Activated B cell treated with CpG ODN at 0.5 μM for 24 hours (primary cell): ENCODE results near the gene OR1F1. TPM values are rescaled to one million over a fixed set of nuclear protein-coding genes. Genes with fewer than 3 reads are reported as not detected.

ENCODE experiments used
- ATAC-seq: fragments of 200-7000 bp; cut with Tn5 transposase; one replicate; pipeline ENCODE4 v1.10.0; 2021; ENCODE audit warnings: low read depth, mild to moderate bottlenecking, moderate library complexity
- CTCF ChIA-PET: fragments of 350-600 bp; sonication (Branson Sonifier 250); formaldehyde crosslinking; loops from one replicate; lab custom pipeline; 2021; ENCODE audit warnings: antibody characterized with exemption; lab: Charles Lee
- POLR2A ChIA-PET: fragments of 350-600 bp; sonication (Branson Sonifier 250); formaldehyde crosslinking; loops from one replicate; lab custom pipeline; 2021; ENCODE audit warnings: antibody characterized with exemption; lab: Charles Lee
- DNase-seq: peaks from one replicate; pipeline ENCODE4 v3.0.0; 2022
- H3K27ac Mint-ChIP-seq: one replicate; pipeline ENCODE4 v1.8.0; 2020; ENCODE audit warnings: mixed read lengths
- H3K27me3 Mint-ChIP-seq: one replicate; pipeline ENCODE4 v1.8.0; 2021; ENCODE audit warnings: mixed read lengths
- H3K36me3 Mint-ChIP-seq: one replicate; pipeline ENCODE4 v1.8.0; 2021; ENCODE audit warnings: low read depth, mixed read lengths
- H3K4me1 Mint-ChIP-seq: one replicate; pipeline ENCODE4 v1.8.0; 2021; ENCODE audit warnings: mixed read lengths
- H3K4me3 Mint-ChIP-seq: one replicate; pipeline ENCODE4 v1.8.0; 2020; ENCODE audit warnings: mild to moderate bottlenecking, mixed read lengths
- H3K9me3 Mint-ChIP-seq: one replicate; pipeline ENCODE4 v1.8.0; 2020; ENCODE audit warnings: mixed read lengths
- intact Hi-C: fragments of 100-400 bp; cut with micrococcal nuclease; formaldehyde crosslinking; loops from one replicate; pipeline ENCODE4 v1.15.1; 2024
- total RNA-seq: library from RNA; stranded (reverse); gene quantifications from 2 replicates; pipeline ENCODE4 v1.2.3, GENCODE V29; 2022
- TF ChIP-seq, protein P1 (sequence below): fragments of 200-600 bp; IDR thresholded peaks from one replicate; pipeline ENCODE4 v1.8.0; 2022; ENCODE audit warnings: antibody characterized with exemption, mild to moderate bottlenecking

Gene OR1F1
- total RNA-seq, 1 donor from 2014 or later, result not detected

DNA sequence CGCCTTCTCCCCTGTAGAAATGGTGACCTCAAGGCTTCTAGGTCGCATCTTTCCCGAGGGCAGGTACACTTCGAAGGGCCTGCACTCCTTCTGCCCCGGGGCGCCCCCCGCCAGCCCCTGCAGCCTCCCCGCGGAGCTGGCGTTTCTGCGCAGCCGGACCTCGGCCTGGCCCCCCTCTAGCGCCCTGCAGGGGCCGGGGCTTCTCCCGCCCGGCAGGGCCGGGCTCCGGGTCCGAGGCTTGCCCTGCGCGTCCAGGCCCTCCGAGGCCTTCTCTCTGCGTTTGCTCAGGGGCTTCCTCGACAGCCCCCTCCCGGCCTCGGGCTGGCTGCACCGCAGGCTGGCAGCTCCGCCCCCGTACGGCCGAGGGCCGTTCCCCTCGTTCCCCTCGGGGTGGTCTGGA, 66.3 kb downstream of the OR1F1 start:
- no peak for DNase-seq
- Mint-ChIP-seq H3K27me3 (peaks cover 10% of the 10 kb centered on the region), H3K4me3 (no peak overlapping the region), H3K27ac (no peak overlapping the region), H3K9me3 (no peaks in the 10 kb centered on the region), H3K4me1 (no peaks in the 10 kb centered on the region), H3K36me3 (no peaks in the 10 kb centered on the region)
- TF ChIP-seq, protein P1, sequence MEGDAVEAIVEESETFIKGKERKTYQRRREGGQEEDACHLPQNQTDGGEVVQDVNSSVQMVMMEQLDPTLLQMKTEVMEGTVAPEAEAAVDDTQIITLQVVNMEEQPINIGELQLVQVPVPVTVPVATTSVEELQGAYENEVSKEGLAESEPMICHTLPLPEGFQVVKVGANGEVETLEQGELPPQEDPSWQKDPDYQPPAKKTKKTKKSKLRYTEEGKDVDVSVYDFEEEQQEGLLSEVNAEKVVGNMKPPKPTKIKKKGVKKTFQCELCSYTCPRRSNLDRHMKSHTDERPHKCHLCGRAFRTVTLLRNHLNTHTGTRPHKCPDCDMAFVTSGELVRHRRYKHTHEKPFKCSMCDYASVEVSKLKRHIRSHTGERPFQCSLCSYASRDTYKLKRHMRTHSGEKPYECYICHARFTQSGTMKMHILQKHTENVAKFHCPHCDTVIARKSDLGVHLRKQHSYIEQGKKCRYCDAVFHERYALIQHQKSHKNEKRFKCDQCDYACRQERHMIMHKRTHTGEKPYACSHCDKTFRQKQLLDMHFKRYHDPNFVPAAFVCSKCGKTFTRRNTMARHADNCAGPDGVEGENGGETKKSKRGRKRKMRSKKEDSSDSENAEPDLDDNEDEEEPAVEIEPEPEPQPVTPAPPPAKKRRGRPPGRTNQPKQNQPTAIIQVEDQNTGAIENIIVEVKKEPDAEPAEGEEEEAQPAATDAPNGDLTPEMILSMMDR, result no peak
- no peak for ATAC-seq
- ChIA-PET POLR2A (no interaction called here), CTCF (no interaction called here)
- intact Hi-C loops, result no loop called here

Other genes with a start within 250 kb of the OR1F1 start
- gene KREMEN2, start 223.9 kb upstream of the OR1F1 start, total RNA-seq, result 1.3 and 1.7 TPM in 2 replicates
- 2.4 and 2.7 TPM in 2 replicates for gene PAQR4, start 218.9 kb upstream of the OR1F1 start, total RNA-seq
- gene PKMYT1, start 207.8 kb upstream of the OR1F1 start, total RNA-seq, result 3.8 and 4.3 TPM in 2 replicates
- gene CLDN9, start 175.3 kb upstream of the OR1F1 start, total RNA-seq, result not detected in 2 replicates
- not detected in 2 replicates for gene CLDN6, start 170.0 kb upstream of the OR1F1 start, total RNA-seq
- 0.47 and 1.0 TPM in 2 replicates for gene TNFRSF12A, start 167.8 kb upstream of the OR1F1 start, total RNA-seq
- 17.7 and 20.4 TPM in 2 replicates for gene HCFC1R1, start 164.3 kb upstream of the OR1F1 start, total RNA-seq
- 45.8 and 47.1 TPM in 2 replicates for gene THOC6, start 164.2 kb upstream of the OR1F1 start, total RNA-seq
- gene BICDL2, start 151.3 kb upstream of the OR1F1 start, total RNA-seq, result not detected in 2 replicates
- gene MMP25, start 141.6 kb upstream of the OR1F1 start, total RNA-seq, result 0.13 and 0.34 TPM in 2 replicates
- 3.0 and 3.4 TPM in 2 replicates for gene IL32, start 122.6 kb upstream of the OR1F1 start, total RNA-seq
- not detected in 2 replicates for gene ZSCAN10, start 88.9 kb upstream of the OR1F1 start, total RNA-seq
- gene ZNF205, start 75.6 kb upstream of the OR1F1 start, total RNA-seq, result not detected in 2 replicates
- gene ZNF213, start 53.2 kb upstream of the OR1F1 start, total RNA-seq, result 5.6 and 5.7 TPM in 2 replicates
- gene ZNF200, start 47.0 kb downstream of the OR1F1 start, total RNA-seq, result 13.6 and 15.1 TPM in 2 replicates
- not detected in 2 replicates for gene MEFV, start 68.4 kb downstream of the OR1F1 start, total RNA-seq
- gene ZNF263, start 95.3 kb downstream of the OR1F1 start, total RNA-seq, result 42.7 and 42.9 TPM in 2 replicates
- 6.7 and 11.0 TPM in 2 replicates for gene TIGD7, start 117.2 kb downstream of the OR1F1 start, total RNA-seq
- 84.0 and 97.9 TPM in 2 replicates for gene ZNF75A, start 117.3 kb downstream of the OR1F1 start, total RNA-seq
- gene OR2C1, start 167.7 kb downstream of the OR1F1 start, total RNA-seq, result 0.80 and 0.81 TPM in 2 replicates
- gene ZSCAN32, start 212.8 kb downstream of the OR1F1 start, total RNA-seq, result 21.6 and 21.7 TPM in 2 replicates
- 9.0 and 10.4 TPM in 2 replicates for gene ZNF174, start 213.0 kb downstream of the OR1F1 start, total RNA-seq